ENCODE data around the gene YEATS2.

GRCh38 chr3:183824761-183825455 lies 127.3 kb downstream of the YEATS2 start:
- no peak for TF ChIP-seq CTCF (IDR thresholded peaks at IDR 0.05)
- no peak for TF ChIP-seq POLR2A (IDR thresholded peaks at IDR 0.05)

All from lower leg skin (tissue), 3 donors.